Stimulated activated CD8-positive, alpha-beta memory T cell treated with anti-CD3 and anti-CD28 coated beads, Interleukin-7, amount 100 ng/mL, for 1 hour (primary cell): Measurements from ENCODE around the gene FUBP3.
"Not testable (repeated sequence)": the region's sequence is repeated elsewhere in the genome, so short reads cannot be mapped to it uniquely, and the experiment has no call there.

Experiments
- DNase-seq, 2 donors: peaks; one replicate each; pipeline ENCODE4 v3.0.0-alpha.2; 2020; ENCODE audit warnings: low read depth in 2 of 2

Gene FUBP3

GRCh38 chr9:130682421-130683121, 103.2 kb downstream of the FUBP3 start:
- DNase-seq, result peak; percentile 31 to 32

GRCh38 chr9:130685104-130685503, 105.7 kb downstream of the FUBP3 start:
- DNase-seq, result no peak

GRCh38 chr9:130685945-130686344, 106.6 kb downstream of the FUBP3 start:
- DNase-seq, result not testable (repeated sequence)

GRCh38 chr9:130687615-130688014, 108.2 kb downstream of the FUBP3 start:
- no peak for DNase-seq
